ENCODE results near the gene CNDP2. TPM values are rescaled to one million over a fixed set of nuclear protein-coding genes. Genes with fewer than 3 reads are reported as not detected.

The CNDP2 gene
- total RNA-seq, 1 experiment from 2014 or later, result 161 TPM

GRCh38 chr18:74447404-74448152 lies 48.6 kb upstream of the CNDP2 start:
- H3K4me2 ChIP-seq, result no peak overlapping the region
- ChIA-PET POLR2A (ENCODE audit: unreplicated experiment) (no interaction called here), CTCF (no interaction called here)
- no peaks in the 10 kb centered on the region for H3K4me1 ChIP-seq (replicated peaks; ENCODE audit: insufficient read depth)
- no peak overlapping the region for H2AFZ ChIP-seq
- H3K36me3 ChIP-seq (ENCODE audit: low read depth), result no peaks in the 10 kb centered on the region
- no peaks in the 10 kb centered on the region for H3K9me2 ChIP-seq (ENCODE audit: insufficient read depth)
- TF ChIP-seq, protein P1, sequence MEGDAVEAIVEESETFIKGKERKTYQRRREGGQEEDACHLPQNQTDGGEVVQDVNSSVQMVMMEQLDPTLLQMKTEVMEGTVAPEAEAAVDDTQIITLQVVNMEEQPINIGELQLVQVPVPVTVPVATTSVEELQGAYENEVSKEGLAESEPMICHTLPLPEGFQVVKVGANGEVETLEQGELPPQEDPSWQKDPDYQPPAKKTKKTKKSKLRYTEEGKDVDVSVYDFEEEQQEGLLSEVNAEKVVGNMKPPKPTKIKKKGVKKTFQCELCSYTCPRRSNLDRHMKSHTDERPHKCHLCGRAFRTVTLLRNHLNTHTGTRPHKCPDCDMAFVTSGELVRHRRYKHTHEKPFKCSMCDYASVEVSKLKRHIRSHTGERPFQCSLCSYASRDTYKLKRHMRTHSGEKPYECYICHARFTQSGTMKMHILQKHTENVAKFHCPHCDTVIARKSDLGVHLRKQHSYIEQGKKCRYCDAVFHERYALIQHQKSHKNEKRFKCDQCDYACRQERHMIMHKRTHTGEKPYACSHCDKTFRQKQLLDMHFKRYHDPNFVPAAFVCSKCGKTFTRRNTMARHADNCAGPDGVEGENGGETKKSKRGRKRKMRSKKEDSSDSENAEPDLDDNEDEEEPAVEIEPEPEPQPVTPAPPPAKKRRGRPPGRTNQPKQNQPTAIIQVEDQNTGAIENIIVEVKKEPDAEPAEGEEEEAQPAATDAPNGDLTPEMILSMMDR (conservative IDR thresholded peaks at IDR 0.05), result no peak
- no peak for TF ChIP-seq EZH2 (IDR thresholded peaks at IDR 0.05; ENCODE audit: low read depth)
- H3K9me3 ChIP-seq (ENCODE audit: insufficient read depth, low read depth), result no peaks in the 10 kb centered on the region
- H3F3A ChIP-seq (ENCODE audit: insufficient read depth, low read depth), result no peaks in the 10 kb centered on the region
- no peaks in the 10 kb centered on the region; the same call in 1 of the 2 replicates for H4K20me1 ChIP-seq (ENCODE audit: insufficient read depth)
- peaks cover 100% of the 10 kb centered on the region for H3K27me3 ChIP-seq (ENCODE audit: insufficient read depth, low read depth)
- no peaks in the 10 kb centered on the region for H3K79me2 ChIP-seq (ENCODE audit: low read depth)
- no peak for DNase-seq
- H3K27ac ChIP-seq, result no peak overlapping the region
- no peak overlapping the region for H3K4me3 ChIP-seq
- no TSS peak for BruUV-seq (replicated peaks)
- intact Hi-C loops (cut with micrococcal nuclease; ENCODE audit: unreplicated experiment), result no loop called here

- intact Hi-C loops (cut with micrococcal nuclease; ENCODE audit: unreplicated experiment), result no loop called here
- Histone ChIP-seq H4K20me1 (ENCODE audit: insufficient read depth) (no peaks in the 10 kb centered on the region; the same call in 1 of the 2 replicates), H3K36me3 (ENCODE audit: low read depth) (no peaks in the 10 kb centered on the region), H2AFZ (no peak overlapping the region), H3K9me3 (ENCODE audit: insufficient read depth, low read depth) (no peaks in the 10 kb centered on the region), H3K9me2 (ENCODE audit: insufficient read depth) (no peaks in the 10 kb centered on the region), H3K27ac (no peak overlapping the region), H3K27me3 (ENCODE audit: insufficient read depth, low read depth) (peaks cover 98% of the 10 kb centered on the region), H3F3A (ENCODE audit: insufficient read depth, low read depth) (no peaks in the 10 kb centered on the region), H3K4me3 (no peak overlapping the region), H3K79me2 (ENCODE audit: low read depth) (no peaks in the 10 kb centered on the region), H3K4me2 (no peak overlapping the region), H3K4me1 (replicated peaks; ENCODE audit: insufficient read depth) (no peaks in the 10 kb centered on the region)
- BruUV-seq (replicated peaks), result no TSS peak
- no peak for DNase-seq
- CTCF ChIA-PET, result interaction anchor here (0.5 kb wide), 1 partner anchor 29 kb away, joined by 4 read pairs; no protein-coding TSS in a partner anchor
- TF ChIP-seq EZH2 (IDR thresholded peaks at IDR 0.05; ENCODE audit: low read depth), result no peak
- TF ChIP-seq, protein P1 (conservative IDR thresholded peaks at IDR 0.05), result no peak
- POLR2A ChIA-PET (ENCODE audit: unreplicated experiment), result no interaction called here
Observed at GRCh38 chr18:74450626-74451025, 45.5 kb upstream of the CNDP2 start.

GRCh38 chr18:74451148-74451547 lies 45.0 kb upstream of the CNDP2 start:
- no peaks in the 10 kb centered on the region for H3K79me2 ChIP-seq (ENCODE audit: low read depth)
- no peaks in the 10 kb centered on the region for H3K4me1 ChIP-seq (replicated peaks; ENCODE audit: insufficient read depth)
- no peak overlapping the region for H3K4me3 ChIP-seq
- no peak for DNase-seq
- H3K9me2 ChIP-seq (ENCODE audit: insufficient read depth), result no peaks in the 10 kb centered on the region
- H3K36me3 ChIP-seq (ENCODE audit: low read depth), result no peaks in the 10 kb centered on the region
- H3K4me2 ChIP-seq, result no peak overlapping the region
- H3F3A ChIP-seq (ENCODE audit: insufficient read depth, low read depth), result no peaks in the 10 kb centered on the region
- peaks cover 93% of the 10 kb centered on the region for H3K27me3 ChIP-seq (ENCODE audit: insufficient read depth, low read depth)
- no TSS peak for BruUV-seq (replicated peaks)
- no peak for TF ChIP-seq EZH2 (IDR thresholded peaks at IDR 0.05; ENCODE audit: low read depth)
- TF ChIP-seq, protein P1 (conservative IDR thresholded peaks at IDR 0.05), result no peak
- ChIA-PET POLR2A (ENCODE audit: unreplicated experiment) (no interaction called here), CTCF (interaction anchor here (0.5 kb wide), 1 partner anchor 30 kb away, joined by 4 read pairs; no protein-coding TSS in a partner anchor)
- intact Hi-C loops (cut with micrococcal nuclease; ENCODE audit: unreplicated experiment), result no loop called here
- H3K9me3 ChIP-seq (ENCODE audit: insufficient read depth, low read depth), result no peaks in the 10 kb centered on the region
- no peaks in the 10 kb centered on the region; the same call in 1 of the 2 replicates for H4K20me1 ChIP-seq (ENCODE audit: insufficient read depth)
- no peak overlapping the region for H3K27ac ChIP-seq
- no peak overlapping the region for H2AFZ ChIP-seq
